OCI-LY7 (cell line): ENCODE measurements around the gene USP25. TPM values are rescaled to one million over a fixed set of nuclear protein-coding genes. Genes with fewer than 3 reads are reported as not detected.
"Not testable (repeated sequence)": the region's sequence is repeated elsewhere in the genome, so short reads cannot be mapped to it uniquely, and the experiment has no call there.

Experiments used
- BruUV-seq: library from RNA; stranded (reverse); fragments of 400-500 nt; replicated peaks from 2 replicates; lab custom pipeline; 2021; lab: Mats Ljungman, UMichigan
- CTCF ChIA-PET: fragments of 300-600 bp; sonication (Branson Sonifier 250); formaldehyde crosslinking; loops from one replicate; lab custom pipeline; 2022; ENCODE audit warnings: antibody characterized with exemption; ENCODE audit not compliant: unreplicated experiment; lab: Charles Lee
- POLR2A ChIA-PET: fragments of 300-600 bp; sonication (Branson Sonifier 250); formaldehyde crosslinking; loops from one replicate; lab custom pipeline; 2022; ENCODE audit warnings: antibody characterized with exemption; lab: Charles Lee
- DNase-seq: peaks from one replicate; pipeline ENCODE4 v3.0.0-alpha.2; 2015; ENCODE audit warnings: low spot score
- H2AFZ ChIP-seq: fragments of 200-600 bp; sonication (generic), shearing (Covaris generic); 2 replicates; pipeline ENCODE4 v1.6.1; 2014; ENCODE audit warnings: mild to moderate bottlenecking, antibody characterized with exemption, low read length, moderate library complexity
- H3K27ac ChIP-seq: fragments of 200-600 bp; sonication (generic); 2 replicates; pipeline ENCODE4 v1.5.1; 2014; ENCODE audit warnings: mixed run types, low read depth, mild to moderate bottlenecking, moderate library complexity, low read length, inconsistent platforms; ENCODE audit not compliant: poor library complexity, severe bottlenecking
- H3K36me3 ChIP-seq: fragments of 200-600 bp; sonication (generic); 2 replicates; pipeline ENCODE4 v1.6.1; 2014; ENCODE audit warnings: mild to moderate bottlenecking, antibody characterized with exemption, low read length, moderate library complexity, mixed read lengths; ENCODE audit not compliant: insufficient read depth
- H3K4me1 ChIP-seq: fragments of 200-600 bp; sonication (generic); 2 replicates; pipeline ENCODE4 v1.5.1; 2014; ENCODE audit warnings: mild to moderate bottlenecking, low read length; ENCODE audit not compliant: insufficient read depth, poor library complexity, severe bottlenecking
- H3K4me2 ChIP-seq: fragments of 200-600 bp; sonication (generic); 2 replicates; pipeline ENCODE4 v1.6.1; 2014; ENCODE audit warnings: mild to moderate bottlenecking, low read length
- H3K4me3 ChIP-seq: fragments of 200-600 bp; sonication (generic); 2 replicates; pipeline ENCODE4 v1.5.1; 2014; ENCODE audit warnings: mild to moderate bottlenecking, low read depth, low read length; ENCODE audit not compliant: poor library complexity, severe bottlenecking
- H3K79me2 ChIP-seq: fragments of 200-600 bp; sonication (generic); 2 replicates; pipeline ENCODE4 v1.6.1; 2016; ENCODE audit warnings: low read depth, mild to moderate bottlenecking, low read length, moderate library complexity, mixed read lengths; ENCODE audit not compliant: insufficient read depth
- H3K9me2 ChIP-seq: fragments of 200-600 bp; sonication (generic); 2 replicates; pipeline ENCODE4 v1.6.1; 2016; ENCODE audit warnings: mild to moderate bottlenecking, low read length, mixed read lengths; ENCODE audit not compliant: insufficient read depth
- H3K9me3 ChIP-seq: fragments of 200-600 bp; sonication (generic); 2 replicates; pipeline ENCODE4 v1.6.1; 2014; ENCODE audit warnings: mild to moderate bottlenecking, mixed run types, low read length, mixed read lengths
- H4K20me1 ChIP-seq: fragments of 200-600 bp; sonication (generic); 2 replicates; pipeline ENCODE4 v1.6.1; 2014; ENCODE audit warnings: mild to moderate bottlenecking, antibody characterized with exemption, low read length, moderate library complexity, mixed read lengths; ENCODE audit not compliant: insufficient read depth
- EZH2phosphoT487 ChIP-seq: fragments of 200-600 bp; sonication (generic); IDR thresholded peaks from 2 replicates; pipeline ENCODE4 v1.6.1; 2018; ENCODE audit warnings: low read depth, borderline replicate concordance, mild to moderate bottlenecking, mixed run types, antibody characterized with exemption, low read length, moderate library complexity, mixed read lengths
- intact Hi-C: fragments of 100-400 bp; cut with micrococcal nuclease; formaldehyde crosslinking; loops from one replicate; pipeline ENCODE4 v1.10.0; 2022; ENCODE audit not compliant: unreplicated experiment
- total RNA-seq, 2 experiments: library from RNA; depleted of rRNA in 1 of 2; stranded (reverse); fragments of >200 nt in 1 of 2; shearing (Covaris generic) in 1 of 2; gene quantifications; 2 replicates each; pipeline ENCODE4 v1.2.3, GENCODE V29; 2014 to 2022
- TF ChIP-seq, protein P1 (sequence below): fragments of 200-600 bp; sonication (generic); conservative IDR thresholded peaks from 2 replicates; pipeline ENCODE4 v1.5.1; 2014; ENCODE audit warnings: mild to moderate bottlenecking, antibody characterized with exemption, low read length, moderate library complexity, mixed read lengths

USP25 gene
- total RNA-seq, 2 experiments from 2014 or later, result 25.1 to 28.1 TPM

DNA sequence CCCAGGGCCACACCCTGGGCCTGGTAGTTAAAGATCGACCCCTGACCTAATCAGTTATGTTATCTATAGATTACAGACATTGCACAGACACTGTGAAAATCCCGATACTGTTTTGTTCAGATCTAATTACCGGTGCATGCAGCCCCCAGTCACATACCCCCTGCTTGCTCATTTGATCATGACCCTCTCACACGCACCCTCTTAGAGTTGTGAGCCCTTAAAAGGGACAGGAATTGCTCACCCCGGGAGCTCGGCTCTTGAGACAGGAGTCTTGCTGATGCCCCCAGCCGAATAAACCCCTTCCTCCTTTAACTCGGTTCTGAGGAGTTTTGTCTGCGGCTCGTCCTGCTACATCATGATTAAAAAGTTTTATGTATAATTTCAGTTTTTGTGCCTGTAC, 9.0 kb downstream of the USP25 start:
- POLR2A ChIA-PET, result interaction anchor here (0.7 kb wide), 1 partner anchor 9 kb away, joined by 3 read pairs; no protein-coding TSS in a partner anchor
- CTCF ChIA-PET, H2AFZ ChIP-seq, H3K27ac ChIP-seq, H3K9me2 ChIP-seq, DNase-seq, H3K36me3 ChIP-seq, BruUV-seq, H3K4me3 ChIP-seq, H4K20me1 ChIP-seq, H3K4me2 ChIP-seq, H3K4me1 ChIP-seq: not testable (repeated sequence)
- H3K79me2 ChIP-seq, result peaks cover 70% of the 10 kb centered on the region; the same call in 1 of the 2 replicates
- intact Hi-C loops, result loop anchor here (10.0 kb wide), 1 partner anchor 974 kb away; no protein-coding TSS in a partner anchor
- H3K9me3 ChIP-seq, result peaks cover 12% of the 10 kb centered on the region; the same call in 1 of the 2 replicates

DNA sequence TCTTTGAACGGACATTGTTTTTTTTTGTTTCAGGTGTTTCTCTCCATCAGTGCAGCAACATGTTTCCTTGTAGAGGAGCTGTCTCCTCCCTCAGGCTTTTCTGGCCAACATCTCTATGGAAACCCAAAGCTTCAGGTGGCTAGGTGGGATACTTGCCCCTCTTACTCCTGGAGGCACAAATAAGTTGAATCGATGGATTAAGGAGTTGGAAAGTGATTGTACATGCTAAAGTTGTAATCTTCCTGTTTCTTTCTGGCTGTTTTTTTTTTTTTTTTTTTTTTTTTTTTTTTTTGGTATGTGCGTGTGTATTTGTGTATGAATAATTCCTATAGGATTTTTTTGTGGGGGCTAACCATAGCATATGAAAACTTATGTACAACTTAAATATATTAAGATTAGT, 10.6 kb downstream of the USP25 start:
- intact Hi-C loops, result no loop called here
- H3K9me3 ChIP-seq, result peaks cover 12% of the 10 kb centered on the region; the same call in 1 of the 2 replicates
- H3K4me3 ChIP-seq, result no peak overlapping the region
- TF ChIP-seq EZH2phosphoT487, result no peak
- TF ChIP-seq, protein P1, sequence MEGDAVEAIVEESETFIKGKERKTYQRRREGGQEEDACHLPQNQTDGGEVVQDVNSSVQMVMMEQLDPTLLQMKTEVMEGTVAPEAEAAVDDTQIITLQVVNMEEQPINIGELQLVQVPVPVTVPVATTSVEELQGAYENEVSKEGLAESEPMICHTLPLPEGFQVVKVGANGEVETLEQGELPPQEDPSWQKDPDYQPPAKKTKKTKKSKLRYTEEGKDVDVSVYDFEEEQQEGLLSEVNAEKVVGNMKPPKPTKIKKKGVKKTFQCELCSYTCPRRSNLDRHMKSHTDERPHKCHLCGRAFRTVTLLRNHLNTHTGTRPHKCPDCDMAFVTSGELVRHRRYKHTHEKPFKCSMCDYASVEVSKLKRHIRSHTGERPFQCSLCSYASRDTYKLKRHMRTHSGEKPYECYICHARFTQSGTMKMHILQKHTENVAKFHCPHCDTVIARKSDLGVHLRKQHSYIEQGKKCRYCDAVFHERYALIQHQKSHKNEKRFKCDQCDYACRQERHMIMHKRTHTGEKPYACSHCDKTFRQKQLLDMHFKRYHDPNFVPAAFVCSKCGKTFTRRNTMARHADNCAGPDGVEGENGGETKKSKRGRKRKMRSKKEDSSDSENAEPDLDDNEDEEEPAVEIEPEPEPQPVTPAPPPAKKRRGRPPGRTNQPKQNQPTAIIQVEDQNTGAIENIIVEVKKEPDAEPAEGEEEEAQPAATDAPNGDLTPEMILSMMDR, result no peak
- H3K9me2 ChIP-seq, result no peaks in the 10 kb centered on the region
- no peak for DNase-seq
- H3K79me2 ChIP-seq, result peaks cover 53% of the 10 kb centered on the region; the same call in 1 of the 2 replicates
- ChIA-PET CTCF (no interaction called here), POLR2A (interaction anchor here (0.7 to 1.4 kb wide), 2 partner anchors 8 to 148 kb away, joined by 4 read pairs; no protein-coding TSS in a partner anchor)
- no peaks in the 10 kb centered on the region for H3K4me1 ChIP-seq
- H2AFZ ChIP-seq, result no peak overlapping the region
- H4K20me1 ChIP-seq, result 0 out of 2 replicates have a peak, but pooled peaks cover 5% of the 10 kb centered on the region
- no TSS peak for BruUV-seq
- H3K4me2 ChIP-seq, result no peak overlapping the region
- H3K36me3 ChIP-seq, result no peaks in the 10 kb centered on the region
- no peak overlapping the region for H3K27ac ChIP-seq

DNA sequence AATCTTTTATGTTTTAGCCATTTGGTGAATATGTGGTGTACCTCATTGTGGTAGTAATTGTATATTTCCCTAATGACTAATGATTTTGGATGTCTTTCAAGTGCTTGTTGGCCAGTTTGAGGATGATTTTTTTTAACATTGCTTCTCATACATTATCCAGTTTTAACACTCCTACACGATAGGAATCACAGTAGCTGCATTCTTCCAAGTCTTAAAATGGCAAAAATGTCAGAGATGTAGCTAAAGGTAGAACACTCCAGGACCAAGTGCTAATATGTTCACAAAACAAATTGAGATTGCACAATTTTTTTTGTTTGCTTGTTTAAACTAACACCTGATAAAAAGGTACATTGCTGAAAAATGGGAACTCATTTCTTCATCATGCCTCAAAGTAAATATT, 11.7 kb downstream of the USP25 start:
- Histone ChIP-seq H3K36me3 (no peaks in the 10 kb centered on the region), H4K20me1 (0 out of 2 replicates have a peak, but pooled peaks cover 5% of the 10 kb centered on the region), H3K79me2 (peaks cover 45% of the 10 kb centered on the region; the same call in 1 of the 2 replicates), H3K4me2 (no peak overlapping the region), H3K27ac (no peak overlapping the region), H3K4me1 (no peaks in the 10 kb centered on the region), H3K9me2 (no peaks in the 10 kb centered on the region), H3K4me3 (no peak overlapping the region), H2AFZ (no peak overlapping the region), H3K9me3 (peaks cover 12% of the 10 kb centered on the region; the same call in 1 of the 2 replicates)
- CTCF ChIA-PET, result no interaction called here
- BruUV-seq, result no TSS peak
- DNase-seq, result no peak
- POLR2A ChIA-PET, result interaction anchor here (0.7 to 1.4 kb wide), 2 partner anchors 9 to 245 kb away, joined by 3 to 4 read pairs; no protein-coding TSS in a partner anchor
- intact Hi-C loops, result no loop called here
- TF ChIP-seq, protein P1, result no peak
- no peak for TF ChIP-seq EZH2phosphoT487
